VCaP (cell line): ENCODE measurements around the gene HES1.

Experiments
- H3K27ac ChIP-seq: fragments of 450-650 bp; 2 replicates; pipeline ENCODE4 v1.5.1; 2017
- CTCF ChIP-seq: fragments of 450-650 bp; conservative IDR thresholded peaks from 2 replicates; pipeline ENCODE4 v1.5.1; 2017; ENCODE audit warnings: mild to moderate bottlenecking, moderate library complexity

The HES1 gene

DNA sequence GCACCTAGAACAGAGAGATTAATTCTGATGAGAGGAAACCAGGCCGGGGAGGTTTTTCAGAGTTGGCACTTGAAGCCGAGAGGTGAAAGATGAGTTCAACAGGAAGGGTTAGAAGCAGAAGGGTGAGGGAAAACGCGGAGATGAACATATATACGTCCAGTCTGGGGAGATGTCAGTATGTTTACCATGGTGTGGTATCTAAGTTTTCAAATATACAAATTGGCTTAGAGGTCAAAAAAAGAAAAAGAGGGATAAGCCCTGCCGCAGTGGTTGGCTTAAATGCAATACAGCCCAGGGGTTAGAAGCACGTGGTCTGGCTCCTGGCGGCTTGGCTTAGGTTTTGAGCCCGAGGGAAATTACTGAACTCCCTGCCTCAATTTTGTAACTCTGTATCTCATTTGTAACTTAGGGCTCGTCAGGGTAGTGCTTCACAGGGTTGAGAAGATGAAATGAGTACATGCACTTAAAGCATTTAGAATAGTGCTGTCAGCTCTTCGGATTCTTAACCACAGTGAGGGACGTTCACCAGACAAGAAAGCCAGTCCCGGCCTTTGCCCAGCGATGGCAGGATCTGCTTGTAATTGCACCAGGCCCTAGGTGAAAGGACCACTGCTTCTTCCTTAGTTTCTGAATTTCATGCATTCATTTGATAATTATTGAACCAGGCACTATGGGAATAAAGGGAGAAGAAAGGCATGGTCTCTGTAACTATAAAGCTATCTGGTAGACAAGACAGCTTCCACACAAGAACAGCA, 6.4 kb downstream of the HES1 start:
- TF ChIP-seq CTCF: no peak

DNA sequence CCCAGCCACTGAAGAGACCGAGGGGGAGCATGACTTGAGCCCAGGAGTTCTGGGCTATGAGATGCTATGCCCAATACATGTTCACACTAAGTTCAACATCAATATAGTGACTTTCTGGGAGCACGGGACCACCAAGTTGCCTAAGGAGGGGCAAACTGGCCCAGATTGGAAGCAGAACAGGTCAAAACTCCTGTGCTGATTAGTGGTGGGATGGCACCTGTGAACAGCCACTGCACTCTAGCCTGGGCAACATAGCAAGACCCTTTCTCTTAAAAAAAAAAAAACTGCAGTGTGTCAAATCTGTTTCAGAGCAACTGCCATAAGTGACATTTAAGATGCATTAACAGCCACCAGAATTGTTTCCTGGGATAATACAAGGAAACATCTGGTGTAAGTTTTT, 9.8 kb downstream of the HES1 start:
- no peak for TF ChIP-seq CTCF
- H3K27ac ChIP-seq: no peak overlapping the region

More for the DNA sequence above, 6.4 kb downstream of the HES1 start:
- peak overlapping the region; percentile 98 for H3K27ac ChIP-seq

DNA sequence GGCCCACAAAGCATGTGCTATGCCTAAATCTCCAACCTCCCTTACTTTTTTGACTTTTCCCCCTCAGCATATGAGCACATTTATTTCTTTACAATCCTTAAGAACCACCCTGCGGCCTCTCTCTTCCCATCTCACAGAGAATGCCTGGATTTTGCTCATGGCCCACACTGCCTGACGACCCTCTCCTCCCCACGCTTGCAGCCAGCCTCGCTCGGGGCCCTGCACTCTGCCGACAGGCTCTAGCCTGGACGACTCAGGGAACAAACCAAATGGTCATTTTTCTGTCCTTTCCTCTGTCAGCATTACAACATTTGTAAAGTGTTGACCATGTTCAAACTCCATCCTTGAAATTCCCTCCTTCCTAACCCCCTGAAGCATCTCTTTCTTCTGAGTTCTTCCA, 11.7 kb downstream of the HES1 start:
- TF ChIP-seq CTCF: no peak
- H3K27ac ChIP-seq: peak overlapping the region; percentile 65

DNA sequence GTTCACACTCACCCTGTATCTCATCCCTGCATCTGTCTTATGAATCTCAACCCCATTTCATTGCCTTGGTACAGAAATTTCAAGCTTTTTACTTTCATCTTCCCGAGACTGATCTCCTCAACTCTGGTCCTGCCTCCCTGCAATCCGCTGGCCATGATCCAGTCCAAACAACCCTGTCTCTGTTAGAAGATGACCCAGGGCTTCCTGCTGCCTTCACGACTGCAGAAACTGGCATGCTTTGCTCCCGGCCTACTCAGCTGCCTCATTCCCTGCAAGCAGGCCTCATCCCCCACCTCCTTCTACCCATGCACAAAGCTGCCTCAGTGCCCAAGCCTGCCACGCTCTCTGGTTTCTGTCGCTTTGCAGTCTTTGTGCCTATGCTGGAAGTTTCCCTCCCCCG, 12.4 kb downstream of the HES1 start:
- no peak for TF ChIP-seq CTCF
- H3K27ac ChIP-seq: peak overlapping the region; percentile 65

DNA sequence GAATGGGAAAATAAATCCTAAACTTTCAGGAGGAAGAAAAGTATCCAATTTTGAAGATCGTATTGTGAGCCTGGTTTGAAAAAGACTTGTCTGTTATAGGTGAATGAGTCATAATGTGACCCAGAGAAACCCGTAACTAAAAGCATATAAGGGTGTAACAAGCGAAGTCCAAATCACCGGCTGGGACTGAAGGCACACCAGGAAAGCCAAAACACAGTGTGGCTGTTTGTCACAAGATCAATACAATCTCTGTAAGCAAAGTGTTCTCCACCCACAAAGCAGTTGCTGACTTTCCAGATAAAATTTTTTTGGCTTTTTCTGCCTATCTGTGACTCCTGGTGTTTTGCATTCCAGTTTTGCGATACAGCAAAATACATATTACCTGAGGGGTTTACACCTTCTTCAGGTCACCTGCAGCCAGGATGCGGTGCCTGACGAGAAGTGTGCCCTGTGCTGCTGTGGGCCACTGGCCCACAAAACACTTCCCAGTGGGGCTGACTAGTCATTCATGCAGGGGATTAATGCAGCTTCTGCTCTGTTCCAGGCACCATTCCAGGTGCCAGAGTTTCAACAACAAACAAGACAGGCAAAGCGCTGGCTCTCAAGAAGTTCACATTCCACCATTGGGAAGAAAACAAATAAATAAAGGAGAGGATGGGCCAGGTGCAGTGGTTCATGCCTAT, 14.4 kb downstream of the HES1 start:
- peak overlapping the region; percentile 65; the same call in 1 of the 2 replicates for H3K27ac ChIP-seq
- TF ChIP-seq CTCF: no peak

DNA sequence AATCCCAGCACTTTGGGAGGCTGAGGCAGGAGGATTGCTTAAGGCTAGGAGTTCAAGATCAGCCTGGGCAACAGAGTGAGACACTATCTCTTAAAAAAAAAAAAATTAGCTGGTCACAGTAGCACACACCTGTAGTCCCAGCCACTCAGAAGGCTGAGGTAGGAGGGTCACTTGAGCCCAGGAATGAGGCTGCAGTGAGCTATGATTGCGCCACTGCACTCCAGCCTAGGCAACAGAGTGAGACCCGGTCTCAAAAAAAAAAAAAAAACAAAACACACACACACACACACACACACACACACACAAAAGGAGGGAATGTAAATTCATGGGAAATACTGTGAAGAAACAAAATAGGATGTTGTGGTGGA, 15.0 kb downstream of the HES1 start:
- H3K27ac ChIP-seq: peak overlapping the region; percentile 65; the same call in 1 of the 2 replicates

GRCh38 chr3:194154346-194154745, 18.4 kb downstream of the HES1 start:
- H3K27ac ChIP-seq: no peak overlapping the region
- TF ChIP-seq CTCF: no peak

DNA sequence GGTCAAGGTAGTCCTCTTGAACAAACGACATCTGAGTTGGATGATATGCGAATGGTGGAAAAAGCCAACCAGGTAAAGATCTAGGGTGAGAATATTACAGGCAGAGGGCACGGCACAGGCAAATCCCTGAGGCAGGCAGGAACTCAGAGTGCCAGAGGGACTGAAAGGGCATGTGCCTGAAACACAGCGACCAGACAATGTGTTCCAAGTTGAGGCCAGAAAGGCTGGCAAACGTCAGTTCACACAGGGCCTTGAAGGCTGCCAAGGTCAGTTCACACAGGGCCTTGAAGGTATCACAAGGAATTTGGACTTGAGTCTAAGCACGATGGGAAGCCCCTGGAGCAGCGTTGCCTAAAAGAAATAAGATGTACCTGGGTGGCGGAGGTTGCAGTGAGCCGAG, 20.1 kb downstream of the HES1 start:
- no peak overlapping the region for H3K27ac ChIP-seq
- TF ChIP-seq CTCF: no peak
